ENCODE results near the gene MICAL3.

The MICAL3 gene

GRCh38 chr22:17783312-17783711 lies 241.0 kb downstream of the MICAL3 start:
- Histone ChIP-seq H3K27me3 (ENCODE audit: control insufficient read depth, insufficient read depth, low read length, poor library complexity, severe bottlenecking) (no peaks in the 10 kb centered on the region), H3K36me3 (ENCODE audit: control insufficient read depth, insufficient read depth, low read length) (peaks cover 3% of the 10 kb centered on the region), H3K27ac (ENCODE audit: insufficient read depth, low read depth, low read length, poor library complexity, severe bottlenecking) (no peak overlapping the region), H3K9me3 (ENCODE audit: control insufficient read depth, low read length) (no peaks in the 10 kb centered on the region), H3K4me1 (ENCODE audit: control insufficient read depth, insufficient read depth, low read length) (peaks cover 15% of the 10 kb centered on the region), H3K4me3 (ENCODE audit: insufficient read depth, low read depth, low read length) (no peak overlapping the region)
- WGBS, 2 experiments = 90 to 92% methylated on average over 9 of the region's 9 CpGs

DNA sequence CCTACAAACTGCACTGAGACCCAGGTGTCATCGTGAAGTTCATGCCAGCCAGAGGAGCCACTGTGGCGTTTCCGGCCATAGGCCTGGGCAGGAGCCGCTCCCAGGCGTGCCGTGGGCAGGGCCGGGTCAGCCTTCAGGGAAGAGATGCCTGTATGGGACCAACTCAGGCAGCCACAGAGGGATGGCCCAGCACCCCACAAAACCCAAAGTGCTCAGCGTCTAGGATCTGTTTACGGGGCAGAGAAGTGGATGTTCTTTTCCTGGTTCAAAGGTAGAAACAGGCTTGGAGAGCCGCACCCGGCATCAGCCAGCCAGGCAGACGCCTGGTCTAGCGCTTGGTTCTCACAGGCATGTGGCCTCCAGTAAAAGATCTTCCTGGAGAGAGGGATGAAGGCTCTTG lies 241.7 kb downstream of the MICAL3 start:
- H3K4me3 ChIP-seq (ENCODE audit: insufficient read depth, low read depth, low read length) = no peak overlapping the region
- H3K27me3 ChIP-seq (ENCODE audit: control insufficient read depth, insufficient read depth, low read length, poor library complexity, severe bottlenecking) = no peaks in the 10 kb centered on the region
- no peaks in the 10 kb centered on the region for H3K9me3 ChIP-seq (ENCODE audit: control insufficient read depth, low read length)
- no peak overlapping the region for H3K27ac ChIP-seq (ENCODE audit: insufficient read depth, low read depth, low read length, poor library complexity, severe bottlenecking)
- WGBS, 2 experiments = 95 to 96% methylated on average over 13 of the region's 13 CpGs
- peaks cover 15% of the 10 kb centered on the region for H3K4me1 ChIP-seq (ENCODE audit: control insufficient read depth, insufficient read depth, low read length)
- no peaks in the 10 kb centered on the region for H3K36me3 ChIP-seq (ENCODE audit: control insufficient read depth, insufficient read depth, low read length)

DNA sequence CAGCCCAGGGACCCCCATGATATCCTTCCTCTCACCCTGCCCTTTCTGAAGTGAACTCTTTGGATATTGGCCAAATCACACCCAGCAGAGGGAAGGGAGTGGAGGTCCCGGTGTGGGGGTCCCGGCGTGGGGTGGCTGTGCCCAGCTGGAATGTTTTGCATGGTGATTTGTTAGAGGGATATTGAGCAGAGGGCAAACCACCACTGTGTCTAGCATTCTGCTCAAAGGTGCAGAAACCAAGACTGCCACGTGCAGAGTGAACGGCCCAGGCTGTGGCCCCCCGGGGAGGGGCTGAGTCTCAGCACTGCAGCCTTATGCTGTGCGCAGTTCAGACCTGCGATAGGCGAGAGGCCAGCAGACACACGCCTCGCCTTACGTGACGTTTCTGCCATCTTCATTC lies 242.2 kb downstream of the MICAL3 start:
- no peak overlapping the region for H3K4me3 ChIP-seq (ENCODE audit: insufficient read depth, low read depth, low read length)
- no peak overlapping the region for H3K27ac ChIP-seq (ENCODE audit: insufficient read depth, low read depth, low read length, poor library complexity, severe bottlenecking)
- peaks cover 13% of the 10 kb centered on the region for H3K4me1 ChIP-seq (ENCODE audit: control insufficient read depth, insufficient read depth, low read length)
- H3K27me3 ChIP-seq (ENCODE audit: control insufficient read depth, insufficient read depth, low read length, poor library complexity, severe bottlenecking) = no peaks in the 10 kb centered on the region
- no peaks in the 10 kb centered on the region for H3K9me3 ChIP-seq (ENCODE audit: control insufficient read depth, low read length)
- no peaks in the 10 kb centered on the region for H3K36me3 ChIP-seq (ENCODE audit: control insufficient read depth, insufficient read depth, low read length)
- WGBS, 2 experiments = 92% methylated on average over 13 of the region's 13 CpGs

- Histone ChIP-seq H3K27ac (ENCODE audit: insufficient read depth, low read depth, low read length, poor library complexity, severe bottlenecking) (no peak overlapping the region), H3K27me3 (ENCODE audit: control insufficient read depth, insufficient read depth, low read length, poor library complexity, severe bottlenecking) (no peaks in the 10 kb centered on the region), H3K4me3 (ENCODE audit: insufficient read depth, low read depth, low read length) (no peak overlapping the region), H3K36me3 (ENCODE audit: control insufficient read depth, insufficient read depth, low read length) (no peaks in the 10 kb centered on the region), H3K4me1 (ENCODE audit: control insufficient read depth, insufficient read depth, low read length) (peaks cover 7% of the 10 kb centered on the region), H3K9me3 (ENCODE audit: control insufficient read depth, low read length) (no peaks in the 10 kb centered on the region)
- WGBS, 2 experiments = 89 to 90% methylated on average over 12 of the region's 12 CpGs
Measured at GRCh38 chr22:17781319-17782031, 242.9 kb downstream of the MICAL3 start.

DNA sequence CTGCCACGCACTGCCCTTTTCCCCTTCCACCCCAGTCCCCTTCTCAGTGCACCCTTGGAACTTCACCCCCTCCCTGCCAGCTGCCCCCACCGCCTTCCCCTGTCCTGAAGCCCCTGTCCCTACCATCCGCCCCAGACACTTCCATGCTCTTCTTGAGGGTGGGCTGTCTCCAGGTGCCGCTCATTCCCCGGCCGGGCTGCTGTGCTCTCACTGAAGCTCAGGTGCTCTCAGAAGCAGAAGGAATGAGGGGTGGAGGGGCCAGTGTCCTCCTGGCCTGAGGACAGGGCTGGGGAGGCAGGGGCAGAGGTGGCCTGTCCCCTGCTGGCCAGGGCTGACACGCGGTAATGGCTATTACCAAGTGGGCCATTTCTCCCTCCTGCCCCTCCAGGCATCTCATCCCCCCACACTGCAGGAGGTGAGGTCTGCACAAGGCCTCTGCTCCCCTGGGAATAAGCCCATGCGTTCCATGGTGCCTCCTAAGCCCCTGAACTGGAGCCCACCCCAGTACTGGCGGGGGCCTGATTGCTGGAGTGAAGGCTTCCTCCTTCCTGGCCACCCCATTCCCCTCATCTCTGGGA lies 243.5 kb downstream of the MICAL3 start:
- peaks cover 4% of the 10 kb centered on the region for H3K4me1 ChIP-seq (ENCODE audit: control insufficient read depth, insufficient read depth, low read length)
- H3K36me3 ChIP-seq (ENCODE audit: control insufficient read depth, insufficient read depth, low read length) = no peaks in the 10 kb centered on the region
- no peaks in the 10 kb centered on the region for H3K27me3 ChIP-seq (ENCODE audit: control insufficient read depth, insufficient read depth, low read length, poor library complexity, severe bottlenecking)
- WGBS, 2 experiments = 90 to 91% methylated on average over 10 of the region's 10 CpGs
- H3K9me3 ChIP-seq (ENCODE audit: control insufficient read depth, low read length) = no peaks in the 10 kb centered on the region
- no peak overlapping the region for H3K4me3 ChIP-seq (ENCODE audit: insufficient read depth, low read depth, low read length)
- no peak overlapping the region for H3K27ac ChIP-seq (ENCODE audit: insufficient read depth, low read depth, low read length, poor library complexity, severe bottlenecking)

DNA sequence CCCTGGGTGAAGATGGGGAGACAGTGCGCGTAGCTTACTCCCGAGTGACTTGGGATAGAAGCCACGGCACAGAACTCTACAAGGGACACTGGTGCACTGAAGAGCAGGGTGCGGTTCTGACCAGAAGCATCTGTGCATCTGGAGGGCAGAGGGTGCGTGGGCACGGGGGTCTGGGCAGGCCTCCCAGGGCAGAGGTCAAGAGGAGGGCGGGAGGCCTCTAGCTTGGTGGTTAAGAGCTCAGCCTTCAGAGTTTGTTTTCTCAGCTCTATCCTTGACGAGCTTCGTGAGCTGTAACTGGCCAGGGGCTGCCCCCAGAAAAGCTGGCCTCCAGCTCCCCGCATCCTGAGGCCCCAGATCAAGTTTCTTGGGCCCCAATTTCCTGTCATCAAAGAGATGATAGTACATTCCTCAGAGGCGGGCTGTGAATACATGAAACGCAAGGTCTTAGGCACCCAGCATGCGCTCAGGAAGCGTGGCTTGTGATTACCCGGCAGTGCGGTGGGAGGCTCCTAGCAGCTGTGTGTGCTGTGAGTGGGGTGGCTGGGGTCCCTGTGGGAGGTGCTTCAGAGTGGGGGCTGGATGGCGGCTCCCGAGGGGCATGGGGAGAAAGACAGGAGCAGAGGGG lies 244.1 kb downstream of the MICAL3 start:
- H3K4me1 ChIP-seq (ENCODE audit: control insufficient read depth, insufficient read depth, low read length) = peaks cover 4% of the 10 kb centered on the region
- H3K9me3 ChIP-seq (ENCODE audit: control insufficient read depth, low read length) = no peaks in the 10 kb centered on the region
- H3K4me3 ChIP-seq (ENCODE audit: insufficient read depth, low read depth, low read length) = no peak overlapping the region
- H3K27me3 ChIP-seq (ENCODE audit: control insufficient read depth, insufficient read depth, low read length, poor library complexity, severe bottlenecking) = no peaks in the 10 kb centered on the region
- no peak overlapping the region for H3K27ac ChIP-seq (ENCODE audit: insufficient read depth, low read depth, low read length, poor library complexity, severe bottlenecking)
- WGBS, 2 experiments = 87 to 90% methylated on average over 19 of the region's 19 CpGs
- no peaks in the 10 kb centered on the region for H3K36me3 ChIP-seq (ENCODE audit: control insufficient read depth, insufficient read depth, low read length)

- Histone ChIP-seq H3K27me3 (ENCODE audit: control insufficient read depth, insufficient read depth, low read length, poor library complexity, severe bottlenecking) (no peaks in the 10 kb centered on the region), H3K9me3 (ENCODE audit: control insufficient read depth, low read length) (no peaks in the 10 kb centered on the region), H3K4me1 (ENCODE audit: control insufficient read depth, insufficient read depth, low read length) (peaks cover 11% of the 10 kb centered on the region), H3K27ac (ENCODE audit: insufficient read depth, low read depth, low read length, poor library complexity, severe bottlenecking) (no peak overlapping the region), H3K4me3 (ENCODE audit: insufficient read depth, low read depth, low read length) (no peak overlapping the region), H3K36me3 (ENCODE audit: control insufficient read depth, insufficient read depth, low read length) (no peaks in the 10 kb centered on the region)
- WGBS, 2 experiments = 84 to 85% methylated on average over 27 of the region's 27 CpGs
Measured at GRCh38 chr22:17779286-17780115, 244.9 kb downstream of the MICAL3 start.

GRCh38 chr22:17778412-17778976 lies 245.9 kb downstream of the MICAL3 start:
- Histone ChIP-seq H3K27me3 (ENCODE audit: control insufficient read depth, insufficient read depth, low read length, poor library complexity, severe bottlenecking) (no peaks in the 10 kb centered on the region), H3K4me3 (ENCODE audit: insufficient read depth, low read depth, low read length) (no peak overlapping the region), H3K36me3 (ENCODE audit: control insufficient read depth, insufficient read depth, low read length) (no peaks in the 10 kb centered on the region), H3K27ac (ENCODE audit: insufficient read depth, low read depth, low read length, poor library complexity, severe bottlenecking) (no peak overlapping the region), H3K9me3 (ENCODE audit: control insufficient read depth, low read length) (no peaks in the 10 kb centered on the region), H3K4me1 (ENCODE audit: control insufficient read depth, insufficient read depth, low read length) (peaks cover 11% of the 10 kb centered on the region)
- WGBS, 2 experiments = 94 to 96% methylated on average over 23 of the region's 23 CpGs

GRCh38 chr22:17777717-17778044 lies 246.7 kb downstream of the MICAL3 start:
- Histone ChIP-seq H3K27me3 (ENCODE audit: control insufficient read depth, insufficient read depth, low read length, poor library complexity, severe bottlenecking) (no peaks in the 10 kb centered on the region), H3K9me3 (ENCODE audit: control insufficient read depth, low read length) (no peaks in the 10 kb centered on the region), H3K4me3 (ENCODE audit: insufficient read depth, low read depth, low read length) (no peak overlapping the region), H3K36me3 (ENCODE audit: control insufficient read depth, insufficient read depth, low read length) (no peaks in the 10 kb centered on the region), H3K4me1 (ENCODE audit: control insufficient read depth, insufficient read depth, low read length) (peaks cover 16% of the 10 kb centered on the region), H3K27ac (ENCODE audit: insufficient read depth, low read depth, low read length, poor library complexity, severe bottlenecking) (no peak overlapping the region)
- WGBS, 2 experiments = 93 to 94% methylated on average over 6 of the region's 6 CpGs
